OCI-LY7 (cell line): ENCODE data around the gene MCRIP2.

Source experiments
- EZH2phosphoT487 ChIP-seq: fragments of 200-600 bp; sonication (generic); IDR thresholded peaks from 2 replicates; pipeline ENCODE4 v1.6.1; 2018; ENCODE audit warnings: low read depth, borderline replicate concordance, mild to moderate bottlenecking, mixed run types, antibody characterized with exemption, low read length, moderate library complexity, mixed read lengths
- TF ChIP-seq, protein P1 (sequence below): fragments of 200-600 bp; sonication (generic); conservative IDR thresholded peaks from 2 replicates; pipeline ENCODE4 v1.5.1; 2014; ENCODE audit warnings: mild to moderate bottlenecking, antibody characterized with exemption, low read length, moderate library complexity, mixed read lengths

- TF ChIP-seq, protein P1, sequence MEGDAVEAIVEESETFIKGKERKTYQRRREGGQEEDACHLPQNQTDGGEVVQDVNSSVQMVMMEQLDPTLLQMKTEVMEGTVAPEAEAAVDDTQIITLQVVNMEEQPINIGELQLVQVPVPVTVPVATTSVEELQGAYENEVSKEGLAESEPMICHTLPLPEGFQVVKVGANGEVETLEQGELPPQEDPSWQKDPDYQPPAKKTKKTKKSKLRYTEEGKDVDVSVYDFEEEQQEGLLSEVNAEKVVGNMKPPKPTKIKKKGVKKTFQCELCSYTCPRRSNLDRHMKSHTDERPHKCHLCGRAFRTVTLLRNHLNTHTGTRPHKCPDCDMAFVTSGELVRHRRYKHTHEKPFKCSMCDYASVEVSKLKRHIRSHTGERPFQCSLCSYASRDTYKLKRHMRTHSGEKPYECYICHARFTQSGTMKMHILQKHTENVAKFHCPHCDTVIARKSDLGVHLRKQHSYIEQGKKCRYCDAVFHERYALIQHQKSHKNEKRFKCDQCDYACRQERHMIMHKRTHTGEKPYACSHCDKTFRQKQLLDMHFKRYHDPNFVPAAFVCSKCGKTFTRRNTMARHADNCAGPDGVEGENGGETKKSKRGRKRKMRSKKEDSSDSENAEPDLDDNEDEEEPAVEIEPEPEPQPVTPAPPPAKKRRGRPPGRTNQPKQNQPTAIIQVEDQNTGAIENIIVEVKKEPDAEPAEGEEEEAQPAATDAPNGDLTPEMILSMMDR = no peak
- no peak for TF ChIP-seq EZH2phosphoT487
These were observed 35.3 kb downstream of the MCRIP2 start for GRCh38 chr16:676913-677312.
